ENCODE data around the gene FOXK1. TPM values are rescaled to one million over a fixed set of nuclear protein-coding genes. Genes with fewer than 3 reads are reported as not detected.

Gene FOXK1
- total RNA-seq, 3 donors from 2014 or later: 30.1 to 48.5 (median 33.4) TPM

GRCh38 chr7:4806983-4807597, 125.0 kb downstream of the FOXK1 start:
- intact Hi-C loops (cut with DNase I, micrococcal nuclease): no loop called here
- no peaks in the 10 kb centered on the region for H3K4me1 ChIP-seq (ENCODE audit: low read depth)
- no peaks in the 10 kb centered on the region for H3K9me3 ChIP-seq
- DNase-seq (no peak), ATAC-seq (no peak)
- no peak overlapping the region for H3K4me3 ChIP-seq
- H3K36me3 ChIP-seq (ENCODE audit: low read depth): no peaks in the 10 kb centered on the region
- no peak for TF ChIP-seq CTCF (IDR thresholded peaks at IDR 0.05)

GRCh38 chr7:4807598-4808016, 125.5 kb downstream of the FOXK1 start:
- TF ChIP-seq CTCF (IDR thresholded peaks at IDR 0.05): no peak
- no peak for ATAC-seq
- intact Hi-C loops (cut with DNase I, micrococcal nuclease): no loop called here
- Histone ChIP-seq H3K36me3 (ENCODE audit: low read depth) (no peaks in the 10 kb centered on the region), H3K4me1 (ENCODE audit: low read depth) (no peaks in the 10 kb centered on the region), H3K4me3 (no peak overlapping the region), H3K9me3 (no peaks in the 10 kb centered on the region)
- DNase-seq: no peak

DNA sequence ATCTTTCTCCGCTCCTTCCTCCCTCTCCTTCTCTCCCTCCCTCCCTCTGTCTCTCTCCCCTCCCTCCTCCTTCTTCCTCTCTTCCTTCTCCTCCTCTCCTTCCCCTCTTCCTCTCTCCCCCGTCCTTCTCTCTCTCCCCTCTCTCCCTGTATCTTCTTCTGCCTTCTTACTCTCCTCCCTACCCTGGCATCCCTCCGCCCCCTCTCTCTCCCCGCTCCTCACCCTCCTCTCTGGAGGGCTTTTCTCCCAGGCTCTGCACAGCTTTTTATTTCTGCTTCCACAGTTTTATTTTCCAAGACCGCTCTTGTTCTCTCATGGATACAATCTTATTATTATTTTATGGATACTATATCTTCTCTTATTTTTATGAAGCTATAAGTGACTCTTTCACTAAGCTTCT, 125.9 kb downstream of the FOXK1 start:
- Histone ChIP-seq H3K9me3 (no peaks in the 10 kb centered on the region), H3K4me3 (no peak overlapping the region), H3K4me1 (ENCODE audit: low read depth) (no peaks in the 10 kb centered on the region), H3K36me3 (ENCODE audit: low read depth) (no peaks in the 10 kb centered on the region)
- DNase-seq: no peak
- intact Hi-C loops (cut with DNase I, micrococcal nuclease): no loop called here
- TF ChIP-seq CTCF (IDR thresholded peaks at IDR 0.05): no peak
- ATAC-seq: no peak

- no peak for ATAC-seq
- H3K4me3 ChIP-seq: no peak overlapping the region
- no peaks in the 10 kb centered on the region for H3K4me1 ChIP-seq (ENCODE audit: low read depth)
These were observed 126.5 kb downstream of the FOXK1 start for GRCh38 chr7:4808565-4808964.

GRCh38 chr7:4809091-4809591, 127.0 kb downstream of the FOXK1 start:
- Histone ChIP-seq H3K4me1 (ENCODE audit: low read depth) (no peaks in the 10 kb centered on the region), H3K9me3 (no peaks in the 10 kb centered on the region), H3K4me3 (no peak overlapping the region), H3K36me3 (ENCODE audit: low read depth) (no peaks in the 10 kb centered on the region)
- intact Hi-C loops (cut with DNase I, micrococcal nuclease): no loop called here
- TF ChIP-seq CTCF (IDR thresholded peaks at IDR 0.05): no peak
- ATAC-seq (no peak), DNase-seq (peak in 1 of 3 donors; percentile 37)

More at GRCh38 chr7:4808565-4808964, 126.5 kb downstream of the FOXK1 start:
- no peaks in the 10 kb centered on the region for H3K36me3 ChIP-seq (ENCODE audit: low read depth)
- H3K9me3 ChIP-seq: no peaks in the 10 kb centered on the region
- no peak for DNase-seq
- intact Hi-C loops (cut with DNase I, micrococcal nuclease): no loop called here
- no peak for TF ChIP-seq CTCF (IDR thresholded peaks at IDR 0.05)
